ENCODE data around the gene AIFM1. TPM values are rescaled to one million over a fixed set of nuclear protein-coding genes. Genes with fewer than 3 reads are reported as not detected.
A peak's percentile ranks its signal among the peaks of the same experiment; 100 is the strongest.

The AIFM1 gene
- total RNA-seq, 6 donors from 2014 or later: 14.1 to 29.5 (median 21.9) TPM

DNA sequence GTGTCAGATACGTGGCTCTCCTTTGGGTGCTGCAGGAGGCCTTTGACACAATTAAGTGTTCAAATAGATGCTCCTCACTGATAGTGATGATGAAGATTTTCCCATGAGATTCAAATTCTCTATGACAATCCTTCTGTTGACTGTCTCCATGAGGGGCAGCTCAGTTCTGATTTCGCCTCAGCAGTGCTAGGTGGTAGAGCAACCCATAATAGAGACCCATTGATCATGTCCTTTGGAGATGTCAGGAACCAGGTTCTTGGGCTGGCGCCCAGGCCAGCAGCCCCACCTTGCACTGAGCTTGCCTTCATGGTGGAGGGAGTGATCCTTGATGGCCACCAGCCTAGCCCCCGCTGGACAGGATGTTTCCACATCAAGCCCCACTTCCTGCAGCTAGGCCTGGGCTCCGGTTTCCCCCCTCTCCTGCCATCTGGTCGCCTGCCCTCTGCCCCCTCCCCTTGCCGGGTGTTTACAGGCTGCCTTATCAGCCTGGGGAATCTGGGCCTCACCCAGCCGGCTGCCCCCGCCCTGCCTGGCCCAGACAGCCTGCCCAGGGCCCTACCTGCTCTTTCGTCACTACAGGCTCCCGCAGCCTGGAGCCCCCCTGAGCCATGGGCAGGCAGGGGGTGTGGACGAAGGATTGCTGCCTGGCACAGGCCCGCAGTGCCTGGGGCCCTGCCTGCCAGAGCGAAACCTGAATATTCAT is 68.0 kb downstream of the AIFM1 start:
- Histone ChIP-seq H3K4me1 (peaks cover 15 to 31% (median 23%) of the 10 kb centered on the region in 4 donors), H3K27me3 (no peaks in the 10 kb centered on the region), H3K9me3 (no peaks in the 10 kb centered on the region), H3K36me3 (no peaks in the 10 kb centered on the region), H3K4me3 (no peak overlapping the region), H3K27ac (peak overlapping the region; percentile 35 to 75 (median 62))
- 45 to 54% methylated on average over 2 to 14 of the region's 14 CpGs for WGBS, 2 donors
- DNase-seq (peak; percentile 57 to 76), ATAC-seq (ENCODE audit: low FRiP score in 2 of 2) (peak in 1 of 2 donors; percentile 81)
- peak; percentile 13 to 26 for TF ChIP-seq POLR2AphosphoS5 (IDR thresholded peaks at IDR 0.05)
- no peak for TF ChIP-seq EP300 (IDR thresholded peaks at IDR 0.05)
- TF ChIP-seq, protein P1, sequence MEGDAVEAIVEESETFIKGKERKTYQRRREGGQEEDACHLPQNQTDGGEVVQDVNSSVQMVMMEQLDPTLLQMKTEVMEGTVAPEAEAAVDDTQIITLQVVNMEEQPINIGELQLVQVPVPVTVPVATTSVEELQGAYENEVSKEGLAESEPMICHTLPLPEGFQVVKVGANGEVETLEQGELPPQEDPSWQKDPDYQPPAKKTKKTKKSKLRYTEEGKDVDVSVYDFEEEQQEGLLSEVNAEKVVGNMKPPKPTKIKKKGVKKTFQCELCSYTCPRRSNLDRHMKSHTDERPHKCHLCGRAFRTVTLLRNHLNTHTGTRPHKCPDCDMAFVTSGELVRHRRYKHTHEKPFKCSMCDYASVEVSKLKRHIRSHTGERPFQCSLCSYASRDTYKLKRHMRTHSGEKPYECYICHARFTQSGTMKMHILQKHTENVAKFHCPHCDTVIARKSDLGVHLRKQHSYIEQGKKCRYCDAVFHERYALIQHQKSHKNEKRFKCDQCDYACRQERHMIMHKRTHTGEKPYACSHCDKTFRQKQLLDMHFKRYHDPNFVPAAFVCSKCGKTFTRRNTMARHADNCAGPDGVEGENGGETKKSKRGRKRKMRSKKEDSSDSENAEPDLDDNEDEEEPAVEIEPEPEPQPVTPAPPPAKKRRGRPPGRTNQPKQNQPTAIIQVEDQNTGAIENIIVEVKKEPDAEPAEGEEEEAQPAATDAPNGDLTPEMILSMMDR (IDR thresholded peaks at IDR 0.05): no peak
- TF ChIP-seq POLR2A (IDR thresholded peaks at IDR 0.05): no peak

DNA sequence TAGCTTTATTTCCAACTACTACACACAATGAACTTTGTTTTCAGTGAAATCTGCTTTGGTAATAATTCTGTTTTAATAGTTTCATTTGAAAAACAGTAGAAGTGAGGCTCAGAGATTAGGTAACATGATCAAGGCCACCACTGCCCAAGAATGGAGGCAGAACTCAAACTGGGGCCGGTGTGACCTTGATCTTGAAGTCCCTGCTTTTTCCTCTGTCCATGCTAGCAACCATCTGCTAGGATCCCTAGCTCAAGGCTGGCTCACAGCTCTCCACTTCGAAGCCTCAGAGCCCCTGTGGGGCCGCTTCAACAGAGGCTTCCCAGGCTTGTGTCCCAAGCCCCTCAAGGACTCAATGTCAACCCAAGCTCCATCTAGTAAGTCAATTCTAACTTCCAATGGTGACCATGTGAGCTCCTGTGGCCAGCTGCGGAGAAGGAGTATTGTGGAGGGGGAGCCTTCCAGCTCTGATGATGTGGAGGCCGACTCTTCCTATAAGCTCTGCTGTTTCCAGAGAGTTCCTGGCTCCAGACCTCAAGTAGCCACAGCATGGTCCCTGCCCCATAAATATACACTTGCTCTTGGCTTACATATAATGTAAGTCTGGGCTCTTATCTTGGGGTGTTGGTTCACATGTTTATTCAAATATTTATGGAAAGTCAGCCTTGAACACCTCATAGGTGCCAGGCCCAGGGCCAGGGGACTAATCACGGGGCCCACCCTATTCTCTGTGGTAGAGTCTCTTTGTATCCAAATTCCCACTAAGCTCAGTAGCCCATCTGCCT is 70.2 kb downstream of the AIFM1 start:
- Histone ChIP-seq H3K27ac (peak overlapping the region in 2 of 4 donors; percentile 6 to 35), H3K9me3 (no peaks in the 10 kb centered on the region), H3K4me1 (peaks cover 15 to 40% (median 28%) of the 10 kb centered on the region in 4 donors), H3K36me3 (no peaks in the 10 kb centered on the region), H3K27me3 (no peaks in the 10 kb centered on the region), H3K4me3 (no peak overlapping the region)
- DNase-seq (no peak), ATAC-seq (ENCODE audit: low FRiP score in 2 of 2) (no peak)
- WGBS, 2 donors: 88 to 90% methylated on average over 2 to 6 of the region's 6 CpGs
- TF ChIP-seq, protein P1 (IDR thresholded peaks at IDR 0.05): no peak
- TF ChIP-seq EP300 (IDR thresholded peaks at IDR 0.05): no peak
- no peak for TF ChIP-seq POLR2A (IDR thresholded peaks at IDR 0.05)
- TF ChIP-seq POLR2AphosphoS5 (IDR thresholded peaks at IDR 0.05): no peak

DNA sequence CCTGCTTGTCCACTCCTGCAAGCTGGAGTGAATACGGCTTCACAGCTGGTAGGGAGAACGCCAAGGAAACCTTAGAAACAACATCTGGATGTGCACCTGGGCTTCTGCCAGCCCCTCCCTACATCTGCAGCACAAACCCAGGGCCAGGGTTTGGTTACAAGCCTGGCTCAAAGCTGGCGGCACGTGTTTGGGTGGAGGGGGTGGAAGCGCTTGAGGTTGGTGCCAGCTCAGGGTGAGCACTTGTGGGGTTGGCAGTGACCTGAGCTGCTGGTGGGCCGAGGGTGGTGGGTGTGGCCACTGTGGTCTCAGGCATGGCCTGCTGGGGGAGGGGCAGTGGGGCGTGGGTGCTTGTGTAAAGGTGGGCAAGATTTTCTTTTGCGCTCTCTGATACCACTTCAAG is 70.9 kb downstream of the AIFM1 start:
- Histone ChIP-seq H3K36me3 (no peaks in the 10 kb centered on the region), H3K9me3 (no peaks in the 10 kb centered on the region), H3K27ac (peak overlapping the region in 1 of 4 donors; percentile 35), H3K4me3 (no peak overlapping the region), H3K27me3 (no peaks in the 10 kb centered on the region), H3K4me1 (peaks cover 14 to 39% (median 25%) of the 10 kb centered on the region in 4 donors)
- WGBS, 2 donors: 66 to 100% methylated on average over 1 to 8 of the region's 8 CpGs
- DNase-seq (no peak), ATAC-seq (ENCODE audit: low FRiP score in 2 of 2) (no peak)
- TF ChIP-seq EP300 (IDR thresholded peaks at IDR 0.05) (no peak), POLR2AphosphoS5 (IDR thresholded peaks at IDR 0.05) (no peak), POLR2A (IDR thresholded peaks at IDR 0.05) (no peak)
- TF ChIP-seq, protein P1 (IDR thresholded peaks at IDR 0.05): no peak

DNA sequence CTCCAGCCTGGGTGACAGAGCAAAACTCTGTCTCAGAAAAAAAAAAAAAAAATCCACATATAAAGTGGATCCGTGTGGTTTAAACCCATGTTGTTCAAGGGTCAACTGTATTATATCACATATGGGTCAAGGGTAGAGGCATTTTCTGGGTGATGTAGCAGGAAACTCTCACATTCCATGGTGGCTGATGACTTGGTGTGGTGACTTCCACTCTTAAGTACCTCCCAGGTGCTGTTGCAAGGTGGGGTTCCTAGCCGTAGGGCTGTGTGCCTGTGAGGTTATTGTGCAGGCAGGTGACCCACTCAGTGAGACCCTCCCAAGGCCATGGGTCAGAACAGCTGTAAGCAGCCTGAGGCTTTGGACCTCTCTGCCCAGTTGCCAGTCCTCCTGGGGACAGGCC is 72.4 kb downstream of the AIFM1 start:
- Histone ChIP-seq H3K9me3 (no peaks in the 10 kb centered on the region), H3K27me3 (no peaks in the 10 kb centered on the region), H3K4me1 (peaks cover under 1 to 27% (median 15%) of the 10 kb centered on the region in 4 donors), H3K27ac (no peak overlapping the region), H3K4me3 (no peak overlapping the region), H3K36me3 (no peaks in the 10 kb centered on the region)
- ATAC-seq (ENCODE audit: low FRiP score in 2 of 2): no peak
- no peak for DNase-seq
- WGBS, 2 donors: 80 to 91% methylated on average over 1 to 2 of the region's 2 CpGs
- TF ChIP-seq EP300 (IDR thresholded peaks at IDR 0.05) (no peak), POLR2AphosphoS5 (IDR thresholded peaks at IDR 0.05) (no peak), POLR2A (IDR thresholded peaks at IDR 0.05) (no peak)
- TF ChIP-seq, protein P1 (IDR thresholded peaks at IDR 0.05): no peak

Data from upper lobe of left lung (tissue), 6 donors.